CD4-positive, alpha-beta T cell (primary cell): ENCODE results near the gene SLC6A15. TPM values are rescaled to one million over a fixed set of nuclear protein-coding genes. Genes with fewer than 3 reads are reported as not detected.

ENCODE experiments used
- ATAC-seq: fragments of 200-7000 bp; cut with Tn5 transposase; one replicate; pipeline ENCODE4 v1.10.0; 2022; ENCODE audit warnings: mild to moderate bottlenecking; ENCODE audit not compliant: poor library complexity
- CTCF ChIA-PET: fragments of 350-600 bp; sonication (Branson Sonifier 250); formaldehyde crosslinking; loops from one replicate; lab custom pipeline; 2021; ENCODE audit warnings: antibody characterized with exemption, inconsistent platforms; lab: Charles Lee
- POLR2A ChIA-PET: fragments of 350-600 bp; sonication (Branson Sonifier 250); formaldehyde crosslinking; loops from one replicate; lab custom pipeline; 2021; ENCODE audit warnings: antibody characterized with exemption, inconsistent platforms; lab: Charles Lee
- DNase-seq, 14 experiments: peaks; one replicate each; pipeline ENCODE4 v3.0.0-alpha.2; 2013 to 2020; ENCODE audit warnings: mixed read lengths in 2 of 14
- H3K27ac ChIP-seq, 2 donors: one replicate each; pipeline versions ENCODE4 v1.5.1 to v1.7.0; 2013; ENCODE audit warnings: low read length in 2 of 2, low read depth in 1 of 2, mild to moderate bottlenecking in 1 of 2
- H3K27me3 ChIP-seq, 2 experiments: 1 replicate in 1 of 2; 2 replicates in 1 of 2; pipeline versions ENCODE4 v1.6.1 to v1.7.0; 2013; ENCODE audit warnings: low read length in 2 of 2, control low read depth in 1 of 2, mild to moderate bottlenecking in 1 of 2, moderate library complexity in 1 of 2; ENCODE audit not compliant: insufficient read depth in 2 of 2, control insufficient read depth in 1 of 2
- H3K36me3 ChIP-seq: one replicate; pipeline ENCODE4 v1.6.1; 2013; ENCODE audit warnings: low read length, control low read depth; ENCODE audit not compliant: insufficient read depth
- H3K4me1 ChIP-seq: one replicate; pipeline ENCODE4 v1.6.1; 2013; ENCODE audit warnings: low read length, control low read depth; ENCODE audit not compliant: insufficient read depth
- H3K4me3 ChIP-seq: one replicate; pipeline ENCODE4 v1.5.1; 2013; ENCODE audit warnings: mild to moderate bottlenecking, low read length, moderate library complexity
- H3K9me3 ChIP-seq, 2 experiments: 1 replicate in 1 of 2; 2 replicates in 1 of 2; pipeline versions ENCODE4 v1.6.1 to v1.7.0; 2013; ENCODE audit warnings: low read length in 2 of 2, mild to moderate bottlenecking in 2 of 2, control low read depth in 1 of 2, moderate library complexity in 1 of 2; ENCODE audit not compliant: control insufficient read depth in 1 of 2, insufficient read depth in 1 of 2
- H3K27ac Mint-ChIP-seq: one replicate; pipeline ENCODE4 v1.8.0; 2020; ENCODE audit warnings: mixed read lengths
- H3K27me3 Mint-ChIP-seq: one replicate; pipeline ENCODE4 v1.8.0; 2021; ENCODE audit warnings: mixed read lengths
- H3K36me3 Mint-ChIP-seq: one replicate; pipeline ENCODE4 v1.8.0; 2021; ENCODE audit warnings: low read depth, mixed read lengths
- H3K4me1 Mint-ChIP-seq: one replicate; pipeline ENCODE4 v1.8.0; 2021; ENCODE audit warnings: low read depth, mixed read lengths
- H3K4me3 Mint-ChIP-seq: one replicate; pipeline ENCODE4 v1.8.0; 2020; ENCODE audit warnings: mild to moderate bottlenecking, mixed read lengths
- H3K9me3 Mint-ChIP-seq: one replicate; pipeline ENCODE4 v1.8.0; 2020; ENCODE audit warnings: mixed read lengths
- intact Hi-C, 2 experiments: fragments of 100-400 bp; cut with DNase I in 1 of 2; cut with micrococcal nuclease in 1 of 2; formaldehyde crosslinking; loops; one replicate each; pipeline versions ENCODE4 v1.15.1 to v1.9.0; 2023 to 2025; cut with DNase I, micrococcal nuclease
- total RNA-seq, 174 experiments: library from RNA in 2 of 174; stranded (reverse) in 2 of 174; gene quantifications; one replicate each; pipeline ENCODE4 v1.2.3 and lab custom pipeline; 2021 to 2026
- TF ChIP-seq, protein P1 (sequence below): fragments of 200-600 bp; IDR thresholded peaks from one replicate; pipeline ENCODE4 v1.8.0; 2022; ENCODE audit warnings: antibody characterized with exemption, mild to moderate bottlenecking

The SLC6A15 gene
- total RNA-seq, 2 experiments from 2014 or later: not detected

DNA sequence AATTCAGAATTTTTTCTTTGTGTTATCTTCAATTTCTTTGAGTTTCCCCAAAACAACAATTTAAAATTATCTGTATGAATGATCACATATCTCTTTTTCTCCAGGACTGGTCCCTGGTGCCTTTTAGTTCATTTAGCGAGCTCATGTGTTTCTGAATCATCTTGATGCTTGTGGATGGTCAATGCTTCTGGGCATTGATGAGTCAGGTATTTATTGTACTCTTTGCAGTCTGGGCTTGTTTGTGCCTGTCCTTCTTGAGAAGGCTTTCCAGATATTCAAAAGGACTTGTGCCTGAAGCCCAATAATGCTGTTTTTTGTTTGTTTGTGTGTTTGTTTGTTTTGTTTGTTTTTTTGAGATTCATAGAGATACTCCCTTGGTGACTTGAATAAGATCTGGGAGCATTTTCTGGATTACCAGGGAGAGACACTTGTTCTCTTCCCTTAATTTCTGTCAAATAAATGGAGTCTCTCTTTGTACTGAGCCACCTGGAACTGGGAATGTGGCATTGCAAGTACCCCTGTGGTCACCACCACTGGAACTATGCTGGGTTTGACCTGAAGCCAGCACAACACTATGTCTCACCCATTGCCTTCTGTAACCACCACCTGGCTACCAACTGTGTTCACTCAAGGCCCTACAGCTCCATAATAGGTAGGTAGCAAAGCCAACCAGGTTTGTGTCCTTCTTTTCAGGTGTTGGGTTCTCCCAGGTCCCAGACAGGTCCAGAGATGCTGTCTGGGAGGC lies 56.3 kb downstream of the SLC6A15 start:
- POLR2A ChIA-PET: no interaction called here
- no peaks in the 10 kb centered on the region for H3K36me3 ChIP-seq
- intact Hi-C loops: no loop called here

DNA sequence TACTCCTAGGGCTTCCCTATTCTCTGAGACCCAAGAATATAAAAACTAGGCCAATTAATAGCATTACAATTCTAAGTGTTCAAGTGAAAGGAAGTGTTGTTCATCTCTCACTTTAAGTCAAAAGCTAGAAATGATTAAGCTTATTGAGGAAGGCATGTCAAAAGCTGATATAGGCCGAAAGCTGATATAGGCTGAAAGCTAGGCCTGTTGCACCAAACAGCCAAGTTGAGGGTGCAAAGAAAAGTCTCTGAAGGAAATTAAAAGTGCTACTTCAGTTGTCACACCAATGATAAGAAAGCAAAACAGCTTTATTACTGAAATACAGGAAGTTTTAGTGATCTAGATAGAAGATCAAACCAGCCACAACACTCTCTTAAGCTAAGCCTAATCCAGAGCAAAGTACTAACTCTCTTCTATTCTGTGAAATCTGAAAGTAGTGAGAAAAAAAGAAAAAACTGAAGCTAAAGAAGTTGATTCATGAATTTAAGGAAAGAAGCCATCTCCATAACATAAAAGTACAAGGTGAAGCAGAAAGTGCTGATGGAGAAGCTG lies 68.9 kb downstream of the SLC6A15 start:
- Mint-ChIP-seq H3K27ac (peak overlapping the region; percentile 4), H3K9me3 (no peaks in the 10 kb centered on the region)
- ATAC-seq: no peak

More for the DNA sequence above, 56.3 kb downstream of the SLC6A15 start:
- no peak overlapping the region for H3K4me3 ChIP-seq
- H3K27ac ChIP-seq: no peak overlapping the region
- no peak overlapping the region for H3K4me3 Mint-ChIP-seq
- no peaks in the 10 kb centered on the region for H3K4me1 Mint-ChIP-seq
- peaks cover 12% of the 10 kb centered on the region for H3K27me3 Mint-ChIP-seq
- H3K27ac Mint-ChIP-seq: no peak overlapping the region
- H3K9me3 Mint-ChIP-seq: no peaks in the 10 kb centered on the region
- no peaks in the 10 kb centered on the region for H3K4me1 ChIP-seq
- H3K36me3 Mint-ChIP-seq: no peaks in the 10 kb centered on the region
- CTCF ChIA-PET: interaction anchor here (1.4 kb wide), 1 partner anchor 42 kb away, joined by 5 read pairs; no protein-coding TSS in a partner anchor
- ATAC-seq (no peak), DNase-seq (no peak)
- peaks cover 0 to 4% of the 10 kb centered on the region in 2 experiments for H3K27me3 ChIP-seq
- TF ChIP-seq, protein P1, sequence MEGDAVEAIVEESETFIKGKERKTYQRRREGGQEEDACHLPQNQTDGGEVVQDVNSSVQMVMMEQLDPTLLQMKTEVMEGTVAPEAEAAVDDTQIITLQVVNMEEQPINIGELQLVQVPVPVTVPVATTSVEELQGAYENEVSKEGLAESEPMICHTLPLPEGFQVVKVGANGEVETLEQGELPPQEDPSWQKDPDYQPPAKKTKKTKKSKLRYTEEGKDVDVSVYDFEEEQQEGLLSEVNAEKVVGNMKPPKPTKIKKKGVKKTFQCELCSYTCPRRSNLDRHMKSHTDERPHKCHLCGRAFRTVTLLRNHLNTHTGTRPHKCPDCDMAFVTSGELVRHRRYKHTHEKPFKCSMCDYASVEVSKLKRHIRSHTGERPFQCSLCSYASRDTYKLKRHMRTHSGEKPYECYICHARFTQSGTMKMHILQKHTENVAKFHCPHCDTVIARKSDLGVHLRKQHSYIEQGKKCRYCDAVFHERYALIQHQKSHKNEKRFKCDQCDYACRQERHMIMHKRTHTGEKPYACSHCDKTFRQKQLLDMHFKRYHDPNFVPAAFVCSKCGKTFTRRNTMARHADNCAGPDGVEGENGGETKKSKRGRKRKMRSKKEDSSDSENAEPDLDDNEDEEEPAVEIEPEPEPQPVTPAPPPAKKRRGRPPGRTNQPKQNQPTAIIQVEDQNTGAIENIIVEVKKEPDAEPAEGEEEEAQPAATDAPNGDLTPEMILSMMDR: no peak
- no peaks in the 10 kb centered on the region for H3K9me3 ChIP-seq

DNA sequence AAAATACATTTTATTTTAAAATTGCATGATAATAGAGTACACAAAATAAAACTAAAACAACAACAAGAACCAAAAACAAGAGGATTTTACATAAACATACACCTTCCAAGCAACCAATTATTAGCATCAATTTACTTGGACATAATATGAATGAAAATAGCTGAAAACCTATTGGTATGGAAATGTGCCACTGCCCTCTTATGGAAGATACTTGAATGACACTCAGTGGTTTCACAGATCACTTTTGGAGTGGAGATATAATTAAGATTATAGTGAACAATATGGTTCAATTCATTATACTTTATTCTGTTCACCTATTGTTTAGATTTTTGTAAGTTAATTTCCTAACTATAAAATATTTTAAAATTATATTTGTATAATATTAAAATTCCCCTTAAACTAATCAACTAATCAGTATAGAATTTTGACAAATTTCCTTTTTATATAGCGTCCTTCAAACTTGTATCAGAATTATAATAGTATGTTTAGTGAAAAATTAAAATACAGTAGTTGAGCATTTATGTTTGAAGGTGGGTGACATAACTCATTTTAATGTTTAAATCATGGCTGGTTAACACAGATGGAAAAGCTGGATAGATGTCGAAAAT lies 70.1 kb downstream of the SLC6A15 start:
- ATAC-seq: no peak
- Mint-ChIP-seq H3K36me3 (no peaks in the 10 kb centered on the region), H3K4me1 (no peaks in the 10 kb centered on the region), H3K4me3 (no peak overlapping the region), H3K27me3 (no peaks in the 10 kb centered on the region), H3K9me3 (no peaks in the 10 kb centered on the region), H3K27ac (no peak overlapping the region)
- intact Hi-C loops: no loop called here
- TF ChIP-seq, protein P1: peak; percentile 52
- peak in 3 of 14 experiments; percentile 24 to 35 (median 27) for DNase-seq
- POLR2A ChIA-PET: no interaction called here
- Histone ChIP-seq H3K9me3 (no peaks in the 10 kb centered on the region), H3K27ac (no peak overlapping the region), H3K4me3 (no peak overlapping the region), H3K27me3 (no peaks in the 10 kb centered on the region), H3K36me3 (no peaks in the 10 kb centered on the region), H3K4me1 (no peaks in the 10 kb centered on the region)
- CTCF ChIA-PET: no interaction called here

More for the DNA sequence above, 68.9 kb downstream of the SLC6A15 start:
- no peaks in the 10 kb centered on the region for H3K9me3 ChIP-seq
- peak in 1 of 14 experiments; percentile 2 for DNase-seq
- POLR2A ChIA-PET: no interaction called here
- TF ChIP-seq, protein P1: no peak
- no peaks in the 10 kb centered on the region for H3K27me3 ChIP-seq
- CTCF ChIA-PET: no interaction called here
- no peaks in the 10 kb centered on the region for H3K36me3 ChIP-seq
- no peak overlapping the region for H3K27ac ChIP-seq
- Mint-ChIP-seq H3K4me1 (no peaks in the 10 kb centered on the region), H3K4me3 (no peak overlapping the region), H3K27me3 (no peaks in the 10 kb centered on the region), H3K36me3 (no peaks in the 10 kb centered on the region)
- no peak overlapping the region for H3K4me3 ChIP-seq
- H3K4me1 ChIP-seq: no peaks in the 10 kb centered on the region
- intact Hi-C loops: no loop called here
